Lung (tissue), 12 donors: ENCODE measurements around the gene CHPT1. TPM values are rescaled to one million over a fixed set of nuclear protein-coding genes. Genes with fewer than 3 reads are reported as not detected.

Experiments
- ATAC-seq: fragments of 200-7000 bp; cut with Tn5 transposase; one replicate; pipeline ENCODE4 v1.9.1; 2020; ENCODE audit warnings: moderate number of reproducible peaks; ENCODE audit not compliant: insufficient read depth, low FRiP score
- DNase-seq, 3 donors: peaks; one replicate each; pipeline ENCODE4 v3.0.0-alpha.2; 2013 to 2017
- H3K27ac ChIP-seq, 2 donors: one replicate each; pipeline ENCODE4 v1.5.1; 2013; ENCODE audit warnings: mild to moderate bottlenecking in 2 of 2, moderate library complexity in 2 of 2, control low read depth in 1 of 2, inconsistent platforms in 1 of 2, low read depth in 1 of 2, low read length in 1 of 2
- H3K27me3 ChIP-seq, 3 donors: one replicate each; pipeline ENCODE4 v1.5.1; 2013; ENCODE audit warnings: low read length in 2 of 3; ENCODE audit not compliant: control insufficient read depth in 3 of 3, insufficient read depth in 3 of 3
- H3K36me3 ChIP-seq, 4 donors: one replicate each; pipeline ENCODE4 v1.5.1; 2013; ENCODE audit warnings: low read length in 4 of 4, mild to moderate bottlenecking in 1 of 4, moderate library complexity in 1 of 4; ENCODE audit not compliant: control insufficient read depth in 4 of 4, insufficient read depth in 4 of 4
- H3K4me1 ChIP-seq, 5 donors: one replicate each; pipeline ENCODE4 v1.5.1; 2013; ENCODE audit warnings: low read length in 5 of 5, mild to moderate bottlenecking in 2 of 5, moderate library complexity in 1 of 5; ENCODE audit not compliant: control insufficient read depth in 5 of 5, insufficient read depth in 5 of 5
- H3K4me3 ChIP-seq: one replicate; pipeline ENCODE4 v1.5.1; 2013; ENCODE audit warnings: mild to moderate bottlenecking, control low read depth, moderate library complexity
- H3K9ac ChIP-seq, 2 donors: one replicate each; pipeline ENCODE4 v1.5.1; 2013; ENCODE audit warnings: low read length in 2 of 2, control low read depth in 1 of 2; ENCODE audit not compliant: insufficient read depth in 1 of 2
- H3K9me3 ChIP-seq, 4 donors: one replicate each; pipeline ENCODE4 v1.5.1; 2013; ENCODE audit warnings: low read length in 3 of 4, mild to moderate bottlenecking in 1 of 4, moderate library complexity in 1 of 4; ENCODE audit not compliant: control insufficient read depth in 4 of 4, insufficient read depth in 3 of 4
- WGBS, 2 donors: extraction: QIAGEN DNeasy Blood & Tissue Kit; methylation state at CpG; one replicate each; pipeline ENCODE4 v1.1.7; 2013; 5-methylcytosine and 5-hydroxymethylcytosine counted together
- polyA plus RNA-seq, 2 donors: library from polyadenylated mRNA; stranded (reverse); fragments of 200-250 nt; gene quantifications; one replicate each; pipeline ENCODE4 v1.2.1, GENCODE V29; 2013
- total RNA-seq, 2 donors: library from RNA; depleted of rRNA in 1 of 2; stranded (reverse); fragments of >200 nt in 1 of 2; gene quantifications; one replicate each; pipeline ENCODE4 v1.2.1, GENCODE V29; 2014 to 2021
- TF ChIP-seq, protein P1 (sequence below): IDR thresholded peaks from 2 replicates; pipeline ENCODE4 v1.5.1; 2012; ENCODE audit warnings: mild to moderate bottlenecking; ENCODE audit errors: control extremely low read depth, extremely low read depth
- donor health status: control.
- donor health status: control.
- donor health status: Bipolar disorder and iron deficiency.
- donor health status: healthy.
- donor health status: DM: yes; HTN: yes; CAD: no.

Gene CHPT1
- total and polyA plus RNA-seq, 4 donors = 25.1 to 60.9 (median 41.2) TPM

DNA sequence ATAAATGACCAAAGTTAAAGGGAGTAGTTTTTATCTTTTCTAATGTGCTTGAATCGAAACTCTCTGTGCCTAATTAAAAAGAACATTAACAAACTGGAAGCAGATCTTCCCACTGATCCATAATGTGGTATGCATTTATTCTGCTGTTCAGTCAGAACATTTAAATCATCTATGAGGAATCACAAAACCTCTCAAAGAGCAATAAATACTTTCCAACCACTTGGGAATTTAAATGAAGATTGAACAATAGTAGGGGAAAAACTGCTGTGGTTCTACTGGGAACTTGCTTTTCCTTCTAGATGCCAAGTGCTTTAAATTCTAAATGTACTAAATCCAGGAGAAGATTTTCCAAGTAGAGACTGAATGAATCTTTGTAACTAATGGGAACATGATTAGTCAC lies 12.3 kb upstream of the CHPT1 start:
- no peaks in the 10 kb centered on the region for H3K9me3 ChIP-seq
- H3K4me1 ChIP-seq = peaks cover 0 to 5% (median 0%) of the 10 kb centered on the region in 5 donors
- H3K27me3 ChIP-seq = no peaks in the 10 kb centered on the region
- no peak overlapping the region for H3K9ac ChIP-seq
- no peaks in the 10 kb centered on the region for H3K36me3 ChIP-seq
- TF ChIP-seq, protein P1, sequence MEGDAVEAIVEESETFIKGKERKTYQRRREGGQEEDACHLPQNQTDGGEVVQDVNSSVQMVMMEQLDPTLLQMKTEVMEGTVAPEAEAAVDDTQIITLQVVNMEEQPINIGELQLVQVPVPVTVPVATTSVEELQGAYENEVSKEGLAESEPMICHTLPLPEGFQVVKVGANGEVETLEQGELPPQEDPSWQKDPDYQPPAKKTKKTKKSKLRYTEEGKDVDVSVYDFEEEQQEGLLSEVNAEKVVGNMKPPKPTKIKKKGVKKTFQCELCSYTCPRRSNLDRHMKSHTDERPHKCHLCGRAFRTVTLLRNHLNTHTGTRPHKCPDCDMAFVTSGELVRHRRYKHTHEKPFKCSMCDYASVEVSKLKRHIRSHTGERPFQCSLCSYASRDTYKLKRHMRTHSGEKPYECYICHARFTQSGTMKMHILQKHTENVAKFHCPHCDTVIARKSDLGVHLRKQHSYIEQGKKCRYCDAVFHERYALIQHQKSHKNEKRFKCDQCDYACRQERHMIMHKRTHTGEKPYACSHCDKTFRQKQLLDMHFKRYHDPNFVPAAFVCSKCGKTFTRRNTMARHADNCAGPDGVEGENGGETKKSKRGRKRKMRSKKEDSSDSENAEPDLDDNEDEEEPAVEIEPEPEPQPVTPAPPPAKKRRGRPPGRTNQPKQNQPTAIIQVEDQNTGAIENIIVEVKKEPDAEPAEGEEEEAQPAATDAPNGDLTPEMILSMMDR = no peak
- no peak overlapping the region for H3K4me3 ChIP-seq
- WGBS, 2 donors = 85 to 95% methylated on average over 1 of the region's 1 CpG
- no peak for ATAC-seq
- no peak for DNase-seq
- H3K27ac ChIP-seq = no peak overlapping the region

DNA sequence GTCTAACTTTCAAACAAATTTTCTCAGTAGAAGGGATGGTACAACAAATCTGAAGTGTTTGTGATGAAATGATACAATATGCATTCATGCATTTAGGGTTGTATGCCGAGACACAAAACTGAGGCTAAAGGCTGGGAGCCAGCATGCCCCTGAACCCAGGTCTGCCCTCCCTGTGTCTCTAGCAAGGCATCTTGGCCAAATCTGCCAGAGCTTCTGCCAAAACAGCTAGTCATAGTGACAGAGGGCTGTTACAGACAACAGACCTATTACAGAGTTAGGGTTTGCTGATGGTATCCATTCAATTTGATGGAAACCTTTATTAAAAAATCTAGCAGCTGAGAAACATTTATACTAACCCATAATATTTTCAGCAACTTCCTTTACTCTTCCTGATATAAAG lies 11.3 kb upstream of the CHPT1 start:
- no peaks in the 10 kb centered on the region for H3K9me3 ChIP-seq
- no peaks in the 10 kb centered on the region for H3K27me3 ChIP-seq
- no peak overlapping the region for H3K27ac ChIP-seq
- H3K36me3 ChIP-seq = no peaks in the 10 kb centered on the region
- no peak overlapping the region for H3K9ac ChIP-seq
- DNase-seq (no peak), ATAC-seq (no peak)
- 81 to 97% methylated on average over 1 of the region's 1 CpG for WGBS, 2 donors
- no peaks in the 10 kb centered on the region for H3K4me1 ChIP-seq
- H3K4me3 ChIP-seq = no peak overlapping the region
- TF ChIP-seq, protein P1 = no peak

DNA sequence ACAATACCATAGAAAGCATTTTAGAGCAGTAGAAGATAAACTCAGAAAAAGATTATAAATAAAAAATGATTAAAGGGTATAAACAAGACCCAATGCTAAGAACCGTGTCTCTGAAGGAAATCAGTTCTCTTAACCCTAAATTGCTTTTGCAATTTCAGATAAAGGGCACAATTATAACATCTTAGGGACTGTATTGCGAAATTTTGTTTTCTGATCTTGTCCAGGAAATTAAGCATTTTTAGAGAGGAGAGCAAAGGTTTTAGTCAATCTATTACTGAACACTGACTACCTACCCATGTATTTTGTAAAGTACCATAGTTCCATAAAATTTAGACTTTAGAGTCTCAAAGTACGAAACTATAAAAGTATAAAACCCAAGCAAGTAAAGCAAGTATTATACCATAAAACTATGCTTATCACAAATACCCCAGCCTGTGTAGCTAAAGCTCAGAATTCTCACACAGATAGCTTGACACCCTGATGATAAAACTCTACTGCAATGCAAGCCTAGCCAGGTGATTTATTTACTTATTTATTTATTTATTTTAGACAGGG lies 6.8 kb upstream of the CHPT1 start:
- Histone ChIP-seq H3K4me3 (no peak overlapping the region), H3K36me3 (no peaks in the 10 kb centered on the region), H3K4me1 (no peaks in the 10 kb centered on the region), H3K27ac (no peak overlapping the region), H3K9me3 (no peaks in the 10 kb centered on the region), H3K27me3 (peaks cover 0 to 2% (median 0%) of the 10 kb centered on the region in 3 donors), H3K9ac (no peak overlapping the region)
- DNase-seq (no peak), ATAC-seq (no peak)
- WGBS, 2 donors = 59 to 62% methylated on average over 3 of the region's 3 CpGs
- TF ChIP-seq, protein P1 = no peak
